Measurements from ENCODE around the gene TXNDC8. TPM values are rescaled to one million over a fixed set of nuclear protein-coding genes. Genes with fewer than 3 reads are reported as not detected.

Gene TXNDC8
- total and polyA plus RNA-seq, 2 experiments from 2014 or later, result not detected

DNA sequence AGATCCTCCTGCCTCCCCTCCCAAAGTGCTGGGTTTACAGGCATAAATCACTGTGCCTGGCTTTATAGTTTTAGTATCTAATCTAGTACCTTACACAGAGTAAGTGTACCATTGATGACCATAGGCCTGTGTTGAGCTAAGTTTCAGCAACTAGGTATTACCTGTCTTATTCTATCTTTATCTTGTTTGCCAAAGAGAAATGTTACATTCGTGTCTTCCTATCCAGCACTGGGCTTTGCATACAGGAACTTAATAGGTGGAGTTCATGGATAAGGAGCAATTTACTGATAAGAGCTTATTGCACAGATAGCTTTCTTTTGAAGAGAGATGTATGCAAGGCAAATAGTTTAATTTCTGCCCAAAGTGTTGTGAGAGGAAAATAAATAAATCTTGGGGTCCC, 30.5 kb downstream of the TXNDC8 start:
- H3K4me3 ChIP-seq, result no peak overlapping the region
- no peak for DNase-seq (ENCODE audit: low spot score)
- no peak overlapping the region for H3K27ac ChIP-seq (ENCODE audit: low read depth)
- H3K4me3 Mint-ChIP-seq, result no peak overlapping the region
- no peaks in the 10 kb centered on the region for H3F3A ChIP-seq (replicated peaks; ENCODE audit: low read depth)
- peaks cover 10% of the 10 kb centered on the region; the same call in 1 of the 2 replicates for H3K9me2 ChIP-seq (ENCODE audit: insufficient read depth)
- peak overlapping the region; percentile 63; the same call in 1 of the 2 replicates for H3K4me2 ChIP-seq
- H3K27ac Mint-ChIP-seq, result 0 out of 2 replicates have a peak overlapping the region, but pooled peaks have one; percentile 16
- H3K27me3 Mint-ChIP-seq (ENCODE audit: insufficient read depth, low read depth, poor library complexity), result no peaks in the 10 kb centered on the region
- H3K79me2 ChIP-seq (replicated peaks; ENCODE audit: insufficient read depth), result no peaks in the 10 kb centered on the region
- no peak for ATAC-seq
- H3K36me3 Mint-ChIP-seq (ENCODE audit: low read depth), result no peaks in the 10 kb centered on the region
- no peak for TF ChIP-seq NANOG (IDR thresholded peaks at IDR 0.05; ENCODE audit: borderline replicate concordance)
- TF ChIP-seq CREB1 (CRISPR knock-in tag; IDR thresholded peaks at IDR 0.05; ENCODE audit: low read depth), result no peak
- no peak for TF ChIP-seq CTCF (conservative IDR thresholded peaks at IDR 0.05; ENCODE audit: low read depth in 2 of 2)
- TF ChIP-seq ZNF114 (CRISPR knock-in tag; IDR thresholded peaks at IDR 0.05), result no peak
- TF ChIP-seq POLR2AphosphoS5 (IDR thresholded peaks at IDR 0.05; ENCODE audit: low read depth), result no peak
- no peak for TF ChIP-seq STAT1 (IDR thresholded peaks at IDR 0.05; ENCODE audit: unreplicated experiment)
- no peak for TF ChIP-seq EZH2 (IDR thresholded peaks at IDR 0.05; ENCODE audit: low read depth, unreplicated experiment)
- TF ChIP-seq, protein P1, sequence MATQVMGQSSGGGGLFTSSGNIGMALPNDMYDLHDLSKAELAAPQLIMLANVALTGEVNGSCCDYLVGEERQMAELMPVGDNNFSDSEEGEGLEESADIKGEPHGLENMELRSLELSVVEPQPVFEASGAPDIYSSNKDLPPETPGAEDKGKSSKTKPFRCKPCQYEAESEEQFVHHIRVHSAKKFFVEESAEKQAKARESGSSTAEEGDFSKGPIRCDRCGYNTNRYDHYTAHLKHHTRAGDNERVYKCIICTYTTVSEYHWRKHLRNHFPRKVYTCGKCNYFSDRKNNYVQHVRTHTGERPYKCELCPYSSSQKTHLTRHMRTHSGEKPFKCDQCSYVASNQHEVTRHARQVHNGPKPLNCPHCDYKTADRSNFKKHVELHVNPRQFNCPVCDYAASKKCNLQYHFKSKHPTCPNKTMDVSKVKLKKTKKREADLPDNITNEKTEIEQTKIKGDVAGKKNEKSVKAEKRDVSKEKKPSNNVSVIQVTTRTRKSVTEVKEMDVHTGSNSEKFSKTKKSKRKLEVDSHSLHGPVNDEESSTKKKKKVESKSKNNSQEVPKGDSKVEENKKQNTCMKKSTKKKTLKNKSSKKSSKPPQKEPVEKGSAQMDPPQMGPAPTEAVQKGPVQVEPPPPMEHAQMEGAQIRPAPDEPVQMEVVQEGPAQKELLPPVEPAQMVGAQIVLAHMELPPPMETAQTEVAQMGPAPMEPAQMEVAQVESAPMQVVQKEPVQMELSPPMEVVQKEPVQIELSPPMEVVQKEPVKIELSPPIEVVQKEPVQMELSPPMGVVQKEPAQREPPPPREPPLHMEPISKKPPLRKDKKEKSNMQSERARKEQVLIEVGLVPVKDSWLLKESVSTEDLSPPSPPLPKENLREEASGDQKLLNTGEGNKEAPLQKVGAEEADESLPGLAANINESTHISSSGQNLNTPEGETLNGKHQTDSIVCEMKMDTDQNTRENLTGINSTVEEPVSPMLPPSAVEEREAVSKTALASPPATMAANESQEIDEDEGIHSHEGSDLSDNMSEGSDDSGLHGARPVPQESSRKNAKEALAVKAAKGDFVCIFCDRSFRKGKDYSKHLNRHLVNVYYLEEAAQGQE (IDR thresholded peaks at IDR 0.05; ENCODE audit: unreplicated experiment), result no peak
- TF ChIP-seq EZH2phosphoT487 (IDR thresholded peaks at IDR 0.05; ENCODE audit: unreplicated experiment), result no peak
- TF ChIP-seq, protein P2, sequence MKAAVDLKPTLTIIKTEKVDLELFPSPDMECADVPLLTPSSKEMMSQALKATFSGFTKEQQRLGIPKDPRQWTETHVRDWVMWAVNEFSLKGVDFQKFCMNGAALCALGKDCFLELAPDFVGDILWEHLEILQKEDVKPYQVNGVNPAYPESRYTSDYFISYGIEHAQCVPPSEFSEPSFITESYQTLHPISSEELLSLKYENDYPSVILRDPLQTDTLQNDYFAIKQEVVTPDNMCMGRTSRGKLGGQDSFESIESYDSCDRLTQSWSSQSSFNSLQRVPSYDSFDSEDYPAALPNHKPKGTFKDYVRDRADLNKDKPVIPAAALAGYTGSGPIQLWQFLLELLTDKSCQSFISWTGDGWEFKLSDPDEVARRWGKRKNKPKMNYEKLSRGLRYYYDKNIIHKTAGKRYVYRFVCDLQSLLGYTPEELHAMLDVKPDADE (IDR thresholded peaks at IDR 0.05), result no peak
- TF ChIP-seq ZNF462 (CRISPR knock-in tag; IDR thresholded peaks at IDR 0.05), result no peak
- no peak for TF ChIP-seq ZNF331 (CRISPR knock-in tag; IDR thresholded peaks at IDR 0.05; ENCODE audit: low read depth)
- no peak for TF ChIP-seq JUNB (IDR thresholded peaks at IDR 0.05; ENCODE audit: unreplicated experiment)
- 0 out of 2 replicates have a peak, but pooled peaks cover 3% of the 10 kb centered on the region for H3K36me3 ChIP-seq (ENCODE audit: insufficient read depth)
- H3K4me1 Mint-ChIP-seq, result peaks cover 14% of the 10 kb centered on the region
- peaks cover 8% of the 10 kb centered on the region; the same call in 1 of the 2 replicates for H3K4me1 ChIP-seq (ENCODE audit: insufficient read depth)
- H4K20me1 ChIP-seq (replicated peaks; ENCODE audit: insufficient read depth), result no peaks in the 10 kb centered on the region
- no peak overlapping the region for H2AFZ ChIP-seq
- peaks cover 13% of the 10 kb centered on the region; the same call in 2 of the 3 replicates for H3K9me3 Mint-ChIP-seq
- no peaks in the 10 kb centered on the region for H3K27me3 ChIP-seq (ENCODE audit: insufficient read depth)
